HL-60 (cell line): ENCODE results near the gene HSPBAP1.
A peak's percentile ranks its signal among the peaks of the same experiment; 100 is the strongest.

Experiments used
- DNase-seq, 2 experiments: peaks; one replicate each; pipeline ENCODE4 v3.0.0-alpha.2; 2010 to 2020; ENCODE audit warnings: low read depth in 1 of 2, low spot score in 1 of 2
- H3K27ac ChIP-seq: fragments of 250-450 bp; sonication (Bioruptor Pico); replicated peaks from 2 replicates; pipeline ENCODE4 v1.5.1; 2020; ENCODE audit warnings: mild to moderate bottlenecking, moderate library complexity
- H3K27me3 ChIP-seq: fragments of 250-450 bp; sonication (Bioruptor Pico); 2 replicates; pipeline ENCODE4 v1.5.1; 2021; ENCODE audit warnings: mild to moderate bottlenecking, moderate library complexity; ENCODE audit not compliant: insufficient read depth, poor library complexity, severe bottlenecking
- H3K4me3 ChIP-seq: replicated peaks from 2 replicates; pipeline ENCODE4 v1.5.1; 2011; ENCODE audit warnings: mild to moderate bottlenecking, control low read depth, low read length; ENCODE audit not compliant: insufficient read depth
- CTCF ChIP-seq: IDR thresholded peaks from one replicate; pipeline ENCODE4 v1.5.1; 2011; ENCODE audit warnings: low read length, control low read depth, inconsistent platforms; ENCODE audit not compliant: insufficient read depth
- GABPA ChIP-seq: IDR thresholded peaks from 2 replicates; pipeline ENCODE4 v1.6.1; 2012; ENCODE audit warnings: low read depth
- POLR2AphosphoS5 ChIP-seq: IDR thresholded peaks from 2 replicates; pipeline ENCODE4 v1.6.1; 2012; ENCODE audit warnings: low read depth
- SPI1 ChIP-seq: IDR thresholded peaks from 2 replicates; pipeline ENCODE4 v1.6.1; 2012; ENCODE audit warnings: low read depth, mild to moderate bottlenecking, borderline replicate concordance
- TF ChIP-seq, protein P1 (sequence below): IDR thresholded peaks from 2 replicates; pipeline ENCODE4 v1.6.1; 2012; ENCODE audit warnings: low read depth; ENCODE audit not compliant: insufficient replicate concordance

HSPBAP1 gene

DNA sequence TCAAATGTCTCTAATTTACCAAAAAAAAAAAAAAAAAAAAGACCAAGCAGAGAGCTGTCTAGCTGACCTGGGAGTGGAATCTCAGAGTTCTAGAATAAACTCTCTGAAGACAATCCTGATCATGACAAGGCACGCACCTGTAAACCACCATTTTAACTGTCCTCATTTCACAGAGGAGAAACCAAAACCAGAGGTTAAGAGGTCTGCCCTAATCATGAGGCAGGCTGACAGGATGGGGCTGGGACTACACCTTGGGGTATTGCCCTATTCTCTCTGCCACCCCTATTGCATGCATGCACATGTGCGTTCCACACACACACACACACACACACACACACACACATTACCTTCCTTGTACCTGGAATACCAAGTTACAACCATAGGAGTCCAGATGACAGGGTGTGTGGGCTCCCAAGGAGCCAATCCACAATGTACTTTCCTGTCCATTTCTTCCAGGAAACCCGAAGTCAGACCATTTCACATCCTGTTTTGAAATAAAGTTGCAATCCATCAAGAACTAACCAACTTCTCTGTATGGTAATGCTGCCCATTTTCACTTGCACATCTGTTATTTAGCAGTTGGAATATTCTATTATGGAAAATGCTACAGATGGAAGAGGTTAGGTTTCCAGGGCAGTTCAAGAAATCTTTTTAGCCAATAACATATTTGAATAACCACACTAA is 34.6 kb downstream of the HSPBAP1 start:
- peak; percentile 48 to 70 for DNase-seq
- Histone ChIP-seq H3K27me3 (no peaks in the 10 kb centered on the region), H3K4me3 (no peak overlapping the region), H3K27ac (peak overlapping the region; percentile 74)
- TF ChIP-seq GABPA (no peak), SPI1 (peak; percentile 46; the same call in 1 of the 2 replicates), POLR2AphosphoS5 (peak; percentile 49), CTCF (no peak)
- TF ChIP-seq, protein P1, sequence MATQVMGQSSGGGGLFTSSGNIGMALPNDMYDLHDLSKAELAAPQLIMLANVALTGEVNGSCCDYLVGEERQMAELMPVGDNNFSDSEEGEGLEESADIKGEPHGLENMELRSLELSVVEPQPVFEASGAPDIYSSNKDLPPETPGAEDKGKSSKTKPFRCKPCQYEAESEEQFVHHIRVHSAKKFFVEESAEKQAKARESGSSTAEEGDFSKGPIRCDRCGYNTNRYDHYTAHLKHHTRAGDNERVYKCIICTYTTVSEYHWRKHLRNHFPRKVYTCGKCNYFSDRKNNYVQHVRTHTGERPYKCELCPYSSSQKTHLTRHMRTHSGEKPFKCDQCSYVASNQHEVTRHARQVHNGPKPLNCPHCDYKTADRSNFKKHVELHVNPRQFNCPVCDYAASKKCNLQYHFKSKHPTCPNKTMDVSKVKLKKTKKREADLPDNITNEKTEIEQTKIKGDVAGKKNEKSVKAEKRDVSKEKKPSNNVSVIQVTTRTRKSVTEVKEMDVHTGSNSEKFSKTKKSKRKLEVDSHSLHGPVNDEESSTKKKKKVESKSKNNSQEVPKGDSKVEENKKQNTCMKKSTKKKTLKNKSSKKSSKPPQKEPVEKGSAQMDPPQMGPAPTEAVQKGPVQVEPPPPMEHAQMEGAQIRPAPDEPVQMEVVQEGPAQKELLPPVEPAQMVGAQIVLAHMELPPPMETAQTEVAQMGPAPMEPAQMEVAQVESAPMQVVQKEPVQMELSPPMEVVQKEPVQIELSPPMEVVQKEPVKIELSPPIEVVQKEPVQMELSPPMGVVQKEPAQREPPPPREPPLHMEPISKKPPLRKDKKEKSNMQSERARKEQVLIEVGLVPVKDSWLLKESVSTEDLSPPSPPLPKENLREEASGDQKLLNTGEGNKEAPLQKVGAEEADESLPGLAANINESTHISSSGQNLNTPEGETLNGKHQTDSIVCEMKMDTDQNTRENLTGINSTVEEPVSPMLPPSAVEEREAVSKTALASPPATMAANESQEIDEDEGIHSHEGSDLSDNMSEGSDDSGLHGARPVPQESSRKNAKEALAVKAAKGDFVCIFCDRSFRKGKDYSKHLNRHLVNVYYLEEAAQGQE: no peak

GRCh38 chr3:122755491-122755890 is 38.1 kb downstream of the HSPBAP1 start:
- no peak for DNase-seq
- TF ChIP-seq SPI1 (no peak), POLR2AphosphoS5 (no peak), GABPA (no peak), CTCF (no peak)
- TF ChIP-seq, protein P1: no peak
- no peak overlapping the region for H3K27ac ChIP-seq
- H3K27me3 ChIP-seq: no peaks in the 10 kb centered on the region
- H3K4me3 ChIP-seq: no peak overlapping the region

GRCh38 chr3:122754929-122755328 is 38.7 kb downstream of the HSPBAP1 start:
- no peak overlapping the region for H3K4me3 ChIP-seq
- H3K27me3 ChIP-seq: no peaks in the 10 kb centered on the region
- no peak overlapping the region for H3K27ac ChIP-seq
- DNase-seq: peak; percentile 74 to 83
- TF ChIP-seq CTCF (peak; percentile 90), SPI1 (peak; percentile 28; the same call in 1 of the 2 replicates), POLR2AphosphoS5 (no peak), GABPA (no peak)
- TF ChIP-seq, protein P1: no peak
